ENCODE data around the gene DCN.

DCN gene

GRCh38 chr12:91099341-91099740, 83.3 kb downstream of the DCN start:
- DNase-seq = no peak

- DNase-seq = no peak
These were observed 83.7 kb downstream of the DCN start for GRCh38 chr12:91098941-91099340.

- DNase-seq = no peak
These were observed 84.2 kb downstream of the DCN start for GRCh38 chr12:91098461-91098860.

GRCh38 chr12:91094957-91095356, 87.7 kb downstream of the DCN start:
- DNase-seq = no peak

- no peak for DNase-seq
These were observed 88.5 kb downstream of the DCN start for GRCh38 chr12:91094032-91094662.

GRCh38 chr12:91093341-91093740, 89.3 kb downstream of the DCN start:
- no peak for DNase-seq

- no peak for DNase-seq
These were observed 90.5 kb downstream of the DCN start for GRCh38 chr12:91091916-91092715.
